Measurements from ENCODE around the gene ZCCHC14. TPM values are rescaled to one million over a fixed set of nuclear protein-coding genes. Genes with fewer than 3 reads are reported as not detected.

Gene ZCCHC14
- total and polyA plus RNA-seq, 8 donors, result 23.4 to 38.7 (median 31.4) TPM

- no peak for ATAC-seq
- Histone ChIP-seq H3K36me3 (no peaks in the 10 kb centered on the region), H3K9me3 (peaks cover 0 to 20% of the 10 kb centered on the region in 2 donors), H3K4me1 (no peaks in the 10 kb centered on the region), H3K27me3 (peaks cover 4 to 21% of the 10 kb centered on the region in 2 donors), H3K4me3 (no peak overlapping the region), H3K27ac (no peak overlapping the region)
- no peak for DNase-seq
- no peak for TF ChIP-seq CTCF (IDR thresholded peaks at IDR 0.05)
- intact Hi-C loops (cut with DNase I), result no loop called here
Measured at GRCh38 chr16:87535855-87536794, 43.3 kb upstream of the ZCCHC14 start.

GRCh38 chr16:87535457-87535854 is 42.6 kb upstream of the ZCCHC14 start:
- H3K27me3 ChIP-seq, result peaks cover 0 to 14% of the 10 kb centered on the region in 2 donors
- no peak for TF ChIP-seq CTCF (IDR thresholded peaks at IDR 0.05)
- intact Hi-C loops (cut with DNase I), result no loop called here
- no peak overlapping the region for H3K27ac ChIP-seq
- peaks cover 0 to 23% of the 10 kb centered on the region in 2 donors for H3K9me3 ChIP-seq
- ATAC-seq (no peak), DNase-seq (no peak)
- H3K4me3 ChIP-seq, result no peak overlapping the region
- no peaks in the 10 kb centered on the region for H3K36me3 ChIP-seq
- no peaks in the 10 kb centered on the region for H3K4me1 ChIP-seq

- ATAC-seq, result no peak
- Histone ChIP-seq H3K27ac (no peak overlapping the region), H3K4me3 (no peak overlapping the region), H3K27me3 (peaks cover 0 to 7% of the 10 kb centered on the region in 2 donors), H3K36me3 (no peaks in the 10 kb centered on the region), H3K4me1 (no peaks in the 10 kb centered on the region), H3K9me3 (peaks cover 0 to 29% of the 10 kb centered on the region in 2 donors)
- intact Hi-C loops (cut with DNase I), result no loop called here
- no peak for DNase-seq
- TF ChIP-seq CTCF (IDR thresholded peaks at IDR 0.05), result no peak
Measured at GRCh38 chr16:87534751-87535150, 41.9 kb upstream of the ZCCHC14 start.

GRCh38 chr16:87534030-87534653 is 41.3 kb upstream of the ZCCHC14 start:
- Histone ChIP-seq H3K4me1 (no peaks in the 10 kb centered on the region), H3K27me3 (peaks cover 0 to under 1% of the 10 kb centered on the region in 2 donors), H3K4me3 (no peak overlapping the region), H3K9me3 (peaks cover 0 to 35% of the 10 kb centered on the region in 2 donors), H3K27ac (no peak overlapping the region), H3K36me3 (no peaks in the 10 kb centered on the region)
- DNase-seq (no peak), ATAC-seq (no peak)
- TF ChIP-seq CTCF (IDR thresholded peaks at IDR 0.05), result no peak
- intact Hi-C loops (cut with DNase I), result no loop called here

- Histone ChIP-seq H3K4me3 (no peak overlapping the region), H3K27ac (no peak overlapping the region), H3K9me3 (peaks cover 0 to 35% of the 10 kb centered on the region in 2 donors), H3K4me1 (no peaks in the 10 kb centered on the region), H3K36me3 (no peaks in the 10 kb centered on the region), H3K27me3 (no peaks in the 10 kb centered on the region)
- intact Hi-C loops (cut with DNase I), result no loop called here
- no peak for TF ChIP-seq CTCF (IDR thresholded peaks at IDR 0.05)
- ATAC-seq, result no peak
- no peak for DNase-seq
Measured at GRCh38 chr16:87533061-87533460, 40.2 kb upstream of the ZCCHC14 start.
